Activated CD4-positive, CD25-positive, alpha-beta regulatory T cell treated with anti-CD3 and anti-CD28 coated beads, Interleukin-2, amount 50 U/mL, for 72 hours (primary cell): ENCODE data around the gene TBCEL.
"Not testable (repeated sequence)": the region's sequence is repeated elsewhere in the genome, so short reads cannot be mapped to it uniquely, and the experiment has no call there.

Experiments
- DNase-seq: peaks from one replicate; pipeline ENCODE4 v3.0.0; 2021

Gene TBCEL

DNA sequence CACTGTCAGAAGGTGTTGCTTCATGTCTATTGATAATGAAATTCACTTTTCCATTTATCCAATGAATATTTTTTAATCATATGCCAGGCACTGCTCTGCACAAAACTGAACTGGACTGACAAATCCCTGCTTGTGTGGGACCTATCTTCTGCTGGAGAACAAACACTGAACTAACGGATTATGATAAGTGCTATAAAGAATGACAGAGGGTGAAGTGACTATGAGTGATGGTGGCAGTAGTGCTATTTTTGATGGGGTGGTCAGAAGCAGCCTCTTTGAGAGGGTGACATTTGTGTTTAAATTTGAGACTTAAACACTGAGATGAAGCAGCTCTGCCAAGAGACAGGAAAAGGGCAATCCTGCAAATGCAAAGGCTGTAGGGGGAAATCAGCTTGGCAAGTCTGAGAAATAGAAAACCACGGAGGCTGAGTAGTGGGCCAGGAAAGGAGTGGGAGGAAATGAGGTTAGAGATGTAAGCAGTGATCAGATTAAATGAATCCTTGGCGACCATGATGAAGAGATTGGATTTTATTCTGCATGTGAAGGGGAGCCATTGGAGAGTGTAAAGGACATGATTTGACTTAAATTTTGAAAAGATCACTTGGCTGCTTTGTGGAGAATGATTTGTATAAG lies 6.0 kb downstream of the TBCEL start:
- DNase-seq = no peak

DNA sequence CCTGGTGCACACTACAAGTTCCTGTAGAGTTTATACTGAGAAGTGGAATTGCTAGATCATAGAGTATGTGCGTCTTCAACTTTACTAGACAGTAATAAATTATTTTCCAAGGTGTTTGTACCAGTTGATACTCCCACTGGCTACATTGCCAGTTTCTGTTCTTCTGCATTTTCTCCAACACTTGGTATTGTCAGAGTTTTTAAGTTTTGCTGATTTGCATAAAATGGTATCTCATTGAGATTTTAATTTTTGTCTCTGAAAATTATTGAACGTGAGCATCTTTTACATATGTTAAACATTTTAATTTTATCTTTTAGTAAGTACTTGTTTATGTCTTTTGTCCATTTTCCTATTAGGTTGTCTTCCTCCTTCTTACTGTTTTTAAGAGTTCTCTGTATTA lies 7.3 kb downstream of the TBCEL start:
- no peak for DNase-seq

DNA sequence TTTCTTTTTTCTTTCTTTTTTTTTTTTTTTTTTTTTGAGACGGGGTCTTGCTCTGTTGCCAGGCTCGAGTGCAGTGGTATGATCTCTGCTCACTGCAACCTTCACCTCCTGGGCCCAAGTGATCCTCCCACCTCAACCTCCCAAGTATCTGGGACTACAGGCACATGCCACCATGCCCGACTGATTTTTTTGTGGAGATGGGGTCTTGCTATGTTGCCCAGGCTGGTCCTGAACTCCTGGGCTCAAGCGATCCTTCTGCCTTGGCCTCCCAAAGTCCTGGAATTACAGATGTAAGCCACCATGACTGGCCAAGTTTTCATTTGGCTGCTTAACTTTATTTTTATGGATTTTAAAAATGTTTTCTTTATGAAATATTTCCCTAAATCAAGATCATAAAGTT lies 7.7 kb downstream of the TBCEL start:
- DNase-seq = not testable (repeated sequence)

DNA sequence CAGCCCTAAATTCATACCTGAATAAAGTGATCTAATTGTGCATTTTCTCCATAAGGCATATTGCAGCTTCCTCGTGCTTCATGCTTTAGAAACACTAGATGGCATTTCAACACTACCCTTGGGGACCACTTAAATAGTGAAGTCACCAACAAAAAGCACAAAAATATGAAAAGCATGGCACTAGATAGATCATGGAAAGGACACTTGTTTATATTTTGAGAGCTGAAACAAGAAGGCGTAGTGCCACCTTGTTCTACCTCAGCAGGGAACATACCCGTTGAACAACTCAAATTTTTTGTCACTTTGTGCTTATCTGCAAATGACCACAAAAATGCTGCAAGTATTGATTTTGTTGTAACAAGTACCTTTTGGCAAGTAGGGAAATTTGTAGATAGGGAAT lies 8.6 kb downstream of the TBCEL start:
- DNase-seq = no peak

DNA sequence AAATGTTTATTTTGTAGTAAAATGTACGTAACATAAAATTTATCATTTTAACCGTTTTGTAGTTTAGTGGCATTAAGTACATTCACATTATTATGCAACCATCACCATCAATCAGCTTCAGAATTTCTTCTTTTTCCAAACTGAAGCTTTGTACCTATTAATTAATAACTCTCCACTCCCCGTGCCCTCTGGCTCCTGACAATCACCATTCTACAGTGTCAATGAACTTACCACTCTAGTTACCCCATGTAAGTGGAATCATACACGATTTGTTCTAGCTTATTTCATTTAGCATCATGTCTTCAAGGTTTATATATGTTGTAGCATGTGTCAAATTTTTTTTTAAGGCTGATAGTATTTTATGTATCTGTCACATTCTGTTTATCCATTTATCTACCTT lies 9.7 kb downstream of the TBCEL start:
- DNase-seq = no peak

DNA sequence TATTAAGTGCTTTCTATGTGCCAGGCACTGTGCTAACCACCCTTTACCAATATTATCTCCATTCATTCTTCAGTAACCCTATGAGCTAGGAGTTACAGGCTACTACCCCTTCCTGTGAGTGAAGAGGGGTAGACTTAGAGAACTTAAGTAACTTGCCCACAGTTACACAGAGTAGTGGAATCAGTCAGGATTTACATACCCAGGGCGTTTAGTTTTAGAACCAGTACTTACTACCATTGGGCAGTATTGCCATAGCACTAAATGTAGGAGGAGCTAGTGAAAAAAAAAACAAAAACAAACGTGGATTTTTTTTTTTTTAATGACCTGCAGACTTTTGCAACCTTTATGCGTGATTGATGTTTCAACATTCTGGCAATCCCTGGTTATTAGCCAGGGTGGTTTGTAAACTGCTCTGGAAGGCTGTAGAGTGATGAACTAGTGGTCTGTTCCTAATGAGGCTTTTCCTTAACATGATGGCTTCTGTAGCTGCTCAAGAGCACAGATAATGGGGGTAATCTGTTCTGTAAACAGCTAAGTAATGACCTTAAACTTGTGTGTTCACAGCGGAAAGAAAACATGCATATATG lies 11.4 kb downstream of the TBCEL start:
- no peak for DNase-seq

DNA sequence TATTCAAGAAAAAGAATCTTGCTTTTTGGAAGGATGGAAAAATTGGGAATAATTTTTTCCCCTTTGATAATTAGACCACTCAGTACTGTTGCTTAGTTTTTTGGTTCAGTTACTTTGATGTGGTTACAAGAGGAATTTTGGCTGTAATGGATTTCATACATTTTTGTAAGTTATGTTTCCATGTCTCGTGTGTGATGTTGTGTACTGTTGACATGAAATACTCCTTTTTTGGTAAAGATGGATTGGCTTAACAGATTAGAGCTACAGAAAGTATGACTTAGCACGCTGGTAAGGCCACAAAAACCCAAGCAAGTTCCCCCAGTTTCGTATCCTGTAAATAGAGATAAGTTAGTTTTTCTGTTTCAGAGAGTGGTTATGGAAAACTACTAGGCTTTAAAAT lies 11.9 kb downstream of the TBCEL start:
- DNase-seq = no peak

DNA sequence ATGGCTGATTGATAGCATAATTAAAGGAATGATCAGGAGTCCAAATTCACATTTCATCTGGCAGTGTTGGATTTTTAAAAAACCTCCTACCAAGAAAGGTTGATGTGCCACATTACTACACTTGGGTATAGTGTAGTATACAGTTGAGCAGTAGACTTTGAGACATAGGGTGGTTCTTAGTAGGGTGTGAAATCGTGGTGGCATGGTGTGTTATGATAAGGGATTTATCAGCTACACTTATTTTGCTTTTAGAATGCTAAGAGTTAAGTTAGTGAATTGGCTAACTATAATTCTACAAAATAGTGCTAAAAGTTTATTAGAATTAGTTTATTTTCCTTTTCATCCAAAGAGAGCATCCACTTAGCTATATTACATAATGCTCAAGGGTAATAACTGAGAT lies 13.1 kb downstream of the TBCEL start:
- no peak for DNase-seq

DNA sequence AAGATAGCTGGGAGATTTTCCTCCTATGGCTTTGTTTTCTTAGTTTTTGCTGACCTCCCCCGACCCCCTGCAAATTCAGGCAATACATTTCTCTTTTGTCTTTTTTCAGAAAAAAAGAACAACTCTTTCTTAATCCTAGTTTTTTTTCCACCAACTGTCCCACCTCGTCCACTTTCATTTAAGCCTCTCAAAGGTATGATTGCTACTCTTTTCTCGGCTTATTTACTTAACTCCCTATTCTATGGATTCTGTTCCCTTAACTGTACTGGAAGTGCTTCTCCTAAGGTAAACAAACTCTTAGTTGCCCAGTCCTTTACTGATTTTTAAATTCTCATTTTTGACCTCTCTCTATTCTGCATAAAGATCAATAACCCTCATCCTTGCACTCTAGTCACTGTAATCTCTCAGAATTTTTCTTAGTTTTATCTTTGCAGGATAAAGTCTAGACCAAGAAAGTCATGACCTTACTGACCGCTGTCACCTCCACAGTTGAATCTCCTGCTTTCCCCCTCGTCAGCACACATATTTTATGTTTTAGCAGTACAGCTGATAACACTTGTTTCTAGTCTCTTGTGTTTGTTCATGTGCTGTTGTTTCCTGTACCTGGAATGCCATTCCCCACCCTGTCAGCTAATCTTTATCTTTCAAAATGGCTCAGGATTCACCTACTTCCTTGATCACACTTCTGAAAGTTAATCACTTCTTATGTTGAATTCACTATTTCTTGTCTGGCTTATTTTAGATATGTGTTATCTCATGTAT lies 14.9 kb downstream of the TBCEL start:
- no peak for DNase-seq

DNA sequence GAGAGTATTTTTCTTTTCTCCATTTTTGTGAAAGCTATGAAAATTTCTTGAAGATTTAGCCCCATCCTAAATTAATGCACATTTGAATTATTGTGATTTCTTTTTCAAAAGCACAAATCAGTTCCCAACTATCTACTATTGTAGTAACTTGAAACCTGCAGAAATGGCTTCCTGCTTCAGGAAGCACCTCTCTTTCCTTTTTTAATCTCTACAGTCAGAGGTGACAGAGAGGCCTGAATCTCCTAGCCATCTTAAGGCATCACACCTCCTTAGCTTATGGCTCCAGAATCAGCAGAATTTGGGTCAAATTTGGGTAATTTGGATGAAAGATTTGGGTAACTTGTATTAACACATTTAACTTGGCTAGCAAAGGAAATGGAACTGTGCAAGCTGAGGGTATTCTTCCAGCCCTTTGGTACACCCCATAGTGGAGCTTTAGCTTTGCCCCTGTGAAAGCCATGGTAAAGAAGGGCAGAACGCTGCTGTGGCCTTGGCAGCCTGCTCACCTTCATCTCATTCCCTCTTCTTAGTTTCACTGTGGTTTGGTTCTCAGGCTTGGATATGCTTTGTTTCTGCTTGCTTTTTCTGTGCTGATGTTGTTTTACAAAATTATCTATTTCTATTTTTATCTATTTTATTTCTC lies 16.2 kb downstream of the TBCEL start:
- no peak for DNase-seq

DNA sequence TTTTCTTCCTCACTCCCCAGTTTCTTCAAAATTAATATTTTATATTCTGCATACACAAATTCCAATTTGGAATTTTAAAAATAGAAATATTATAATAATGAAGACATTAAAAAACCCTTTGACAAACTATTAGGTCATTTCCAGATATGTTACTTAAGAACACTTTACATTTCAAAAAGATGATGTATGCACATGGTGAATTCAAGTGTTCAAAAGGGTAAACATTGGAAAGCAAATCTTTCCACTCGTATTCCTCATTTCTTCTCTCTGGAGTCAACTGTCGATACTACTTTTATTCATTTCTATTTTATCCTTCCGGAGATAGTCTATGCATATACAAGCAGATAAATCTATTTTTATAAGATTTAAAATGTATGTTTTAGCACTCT lies 16.7 kb downstream of the TBCEL start:
- DNase-seq = no peak

DNA sequence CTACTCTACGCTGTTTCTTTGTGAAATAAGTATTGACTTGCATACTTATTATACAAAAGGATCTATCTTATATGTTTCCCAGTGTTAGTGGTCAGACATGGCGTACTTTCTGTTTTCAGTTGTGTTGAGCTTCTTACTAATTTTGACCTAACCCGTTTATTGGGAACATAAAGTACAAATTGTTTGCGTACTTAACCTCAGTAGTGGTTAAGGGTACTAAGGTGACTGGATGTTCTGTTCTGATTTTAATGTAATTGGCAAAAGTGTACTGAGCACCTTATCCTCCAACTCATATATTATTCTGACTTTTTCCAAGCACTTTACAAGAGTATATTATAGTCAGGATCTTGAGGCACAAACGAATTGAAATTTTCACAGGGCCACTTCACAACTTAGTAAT lies 17.2 kb downstream of the TBCEL start:
- DNase-seq = no peak

DNA sequence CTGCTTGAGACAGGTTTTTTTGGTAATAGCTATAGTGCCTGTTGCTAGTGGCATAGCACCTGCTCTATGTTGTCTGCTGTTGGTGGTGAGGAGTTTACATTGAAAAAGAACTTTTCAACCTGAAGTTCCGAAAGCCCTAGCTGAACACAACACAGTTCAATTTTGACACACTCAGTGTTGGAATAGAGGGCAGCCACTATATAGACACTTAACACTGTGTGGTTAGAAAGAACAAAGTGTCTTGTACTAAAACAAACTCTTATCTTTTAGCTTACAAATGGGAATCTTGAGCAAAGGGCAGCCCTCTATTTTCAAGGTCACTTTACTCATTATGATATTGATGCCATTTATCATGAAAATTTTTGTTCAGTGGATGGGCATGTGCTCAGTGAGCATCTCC lies 18.4 kb downstream of the TBCEL start:
- no peak for DNase-seq

DNA sequence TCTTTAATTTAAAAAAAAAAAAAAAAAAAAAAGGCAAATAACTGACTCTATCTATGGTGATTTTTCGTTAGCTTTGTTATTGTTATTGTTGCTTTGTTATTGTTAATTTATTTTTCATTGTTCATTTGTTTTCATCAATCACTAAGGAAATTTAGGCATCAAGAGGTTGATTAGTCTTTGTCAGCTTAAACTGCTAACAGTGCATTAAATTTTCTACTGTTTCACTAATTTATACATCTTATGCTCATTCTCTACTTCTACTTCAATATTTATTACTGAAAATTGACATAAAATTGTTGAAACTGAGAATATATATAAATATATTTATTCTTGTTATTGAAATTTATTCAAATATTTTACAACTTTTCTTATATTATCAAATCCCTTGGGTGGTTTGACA lies 24.0 kb downstream of the TBCEL start:
- no peak for DNase-seq

DNA sequence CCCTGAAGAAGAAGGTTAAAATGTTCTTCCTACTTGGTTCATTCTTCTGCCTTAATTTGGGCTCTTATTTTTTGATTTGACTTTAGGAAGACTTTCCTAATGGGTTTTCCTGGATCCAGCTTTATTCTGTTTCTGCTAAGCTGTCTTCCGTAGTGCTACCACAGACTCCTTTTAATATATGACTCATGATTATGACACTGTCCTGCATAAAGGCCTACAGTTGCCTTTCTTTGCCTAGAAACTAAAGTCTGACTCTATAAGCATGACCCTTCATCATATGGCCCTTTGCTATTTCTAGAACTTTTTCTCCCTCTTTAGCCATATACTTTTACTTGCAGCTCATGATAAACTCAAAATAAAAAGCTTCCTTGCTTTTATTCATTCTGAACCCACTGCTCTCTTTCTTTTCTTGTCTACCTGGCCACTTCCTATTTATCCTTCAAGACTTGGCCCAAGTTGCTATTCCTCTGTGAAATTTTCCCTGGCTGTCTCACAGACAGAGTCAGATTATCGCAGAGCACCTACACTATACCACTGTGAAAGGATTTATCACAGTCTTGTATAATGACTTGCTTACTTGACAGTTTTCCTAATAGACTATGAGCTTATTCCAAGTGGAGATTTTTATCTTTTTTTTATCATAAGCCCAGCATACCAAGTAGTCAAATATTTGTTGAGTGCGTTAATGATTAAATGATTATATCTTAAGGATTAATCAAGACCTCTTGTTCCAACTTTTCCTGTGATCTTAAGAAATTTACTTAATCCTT lies 24.7 kb downstream of the TBCEL start:
- no peak for DNase-seq

DNA sequence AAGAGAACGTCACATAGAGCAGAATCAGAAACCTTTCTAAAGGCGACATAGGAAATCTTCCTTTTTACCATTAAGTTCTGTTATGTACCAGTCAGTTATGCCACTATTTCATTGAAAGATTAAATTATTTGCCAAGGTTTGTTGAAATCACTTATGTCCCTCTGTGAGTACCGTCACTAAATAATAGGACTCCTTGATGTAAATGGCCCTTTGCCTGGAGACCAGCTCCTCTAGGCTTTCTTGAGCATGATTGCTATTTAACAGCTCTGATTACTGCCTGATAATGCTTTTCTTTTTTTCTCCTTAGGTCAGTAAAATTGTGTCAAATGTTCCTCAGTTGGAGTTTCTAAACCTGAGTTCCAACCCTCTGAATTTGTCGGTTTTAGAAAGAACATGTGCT lies 29.3 kb downstream of the TBCEL start:
- no peak for DNase-seq

DNA sequence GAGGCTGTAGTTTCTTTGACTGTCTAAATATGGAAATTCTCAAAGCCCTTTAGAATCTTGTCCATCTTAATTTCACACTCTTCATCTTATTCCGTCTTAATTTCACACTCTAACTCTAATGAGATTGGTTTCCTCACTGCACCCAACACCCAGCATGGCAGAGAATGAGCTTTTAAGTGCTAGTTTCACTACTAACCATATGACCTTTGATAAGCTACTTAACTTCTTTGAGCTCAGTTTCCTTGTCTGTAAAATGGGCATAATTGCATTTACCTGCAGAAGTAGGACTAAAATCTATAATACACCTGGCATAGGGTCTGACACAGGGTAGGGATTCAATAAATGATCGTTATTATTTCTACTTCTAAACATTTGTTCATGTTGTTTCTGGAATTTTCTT lies 30.4 kb downstream of the TBCEL start:
- DNase-seq = no peak

DNA sequence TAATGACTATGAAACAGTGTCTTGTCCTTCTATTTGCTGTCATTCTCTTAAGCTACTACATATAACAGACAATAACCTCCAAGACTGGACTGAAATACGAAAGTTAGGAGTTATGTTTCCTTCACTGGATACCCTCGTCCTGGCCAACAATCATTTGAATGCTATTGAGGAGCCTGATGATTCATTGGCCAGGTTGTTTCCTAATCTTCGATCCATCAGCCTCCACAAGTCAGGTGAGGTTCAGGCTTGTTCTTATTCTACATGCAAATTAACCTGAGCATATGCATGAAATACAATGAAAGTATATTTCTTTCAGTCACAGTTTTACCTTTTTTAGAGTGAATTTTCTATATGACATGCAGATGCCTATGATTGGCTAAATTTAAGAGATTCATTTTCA lies 31.2 kb downstream of the TBCEL start:
- no peak for DNase-seq

DNA sequence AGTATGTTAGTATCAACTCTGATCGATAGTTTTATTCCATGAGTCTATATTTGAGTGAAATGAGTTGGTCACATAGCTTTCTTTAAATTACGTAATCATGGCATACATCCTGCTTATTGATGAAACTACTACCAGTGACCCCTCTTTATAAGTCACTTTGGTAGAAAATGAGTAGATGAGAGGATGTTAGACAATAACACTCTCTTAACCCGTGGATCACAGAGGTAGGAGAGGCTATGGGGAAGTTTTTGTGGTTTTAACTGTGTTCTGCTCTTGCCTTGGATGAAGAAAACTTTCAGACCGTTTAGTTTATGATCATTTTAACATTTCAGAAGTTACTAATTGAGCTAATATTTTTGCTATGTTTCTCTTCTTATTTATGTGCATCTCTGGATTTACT lies 34.0 kb downstream of the TBCEL start:
- no peak for DNase-seq

DNA sequence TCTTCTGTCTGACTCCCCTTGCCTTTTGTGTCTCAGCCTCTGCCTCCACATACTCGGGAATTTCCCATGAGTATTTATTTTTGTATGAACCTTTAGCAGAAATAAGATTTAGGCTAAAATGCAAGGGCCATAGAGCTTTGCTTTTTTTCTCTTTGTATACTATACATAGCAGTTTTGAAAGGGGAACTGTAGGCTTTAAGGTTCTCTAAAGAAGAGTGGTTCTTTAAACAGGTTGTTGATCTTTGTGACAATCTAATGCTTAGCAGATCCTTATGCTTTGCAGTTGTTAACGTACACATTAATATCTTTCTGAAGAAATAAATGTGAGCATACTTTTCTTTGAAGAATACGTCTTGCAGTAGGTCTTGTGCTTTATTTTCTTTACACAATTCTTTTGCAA lies 35.0 kb downstream of the TBCEL start:
- no peak for DNase-seq

DNA sequence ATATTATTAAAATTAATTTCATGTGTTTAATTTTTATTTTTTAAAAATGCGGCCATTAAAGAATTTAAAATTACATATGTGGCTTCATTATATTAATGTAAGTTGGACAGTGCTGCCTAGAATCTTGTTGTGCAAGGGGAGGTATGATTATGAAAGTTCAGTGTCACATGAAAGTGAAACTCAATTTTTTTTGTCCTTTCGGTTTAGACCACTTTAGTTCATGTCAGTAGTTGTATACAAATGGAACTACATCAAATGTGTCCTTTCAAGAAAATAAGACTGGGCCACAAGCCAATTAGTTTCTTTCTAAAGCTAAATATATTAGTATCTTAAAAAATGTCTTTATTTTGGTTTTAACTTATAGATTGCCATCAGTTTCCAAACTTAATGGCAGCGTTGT lies 35.7 kb downstream of the TBCEL start:
- no peak for DNase-seq

DNA sequence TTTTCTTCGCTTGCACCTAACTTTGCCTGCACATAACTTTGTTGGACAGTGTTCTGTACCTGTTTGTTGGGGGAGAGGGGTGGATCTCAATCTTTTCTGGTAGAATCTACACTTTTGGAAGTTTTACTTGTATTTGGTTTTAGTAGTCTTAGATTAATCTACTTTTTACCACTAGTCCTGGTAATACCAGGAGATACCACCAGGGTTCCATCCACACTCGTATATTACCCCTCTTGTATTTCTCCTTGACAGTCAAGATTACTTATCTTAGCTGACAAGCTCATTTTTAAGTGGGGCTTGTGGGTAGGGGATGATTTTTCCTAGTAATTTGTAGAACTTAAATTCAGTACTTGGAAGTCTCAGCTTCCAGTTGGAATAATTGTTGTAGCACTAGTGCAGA lies 39.8 kb downstream of the TBCEL start:
- DNase-seq = no peak

DNA sequence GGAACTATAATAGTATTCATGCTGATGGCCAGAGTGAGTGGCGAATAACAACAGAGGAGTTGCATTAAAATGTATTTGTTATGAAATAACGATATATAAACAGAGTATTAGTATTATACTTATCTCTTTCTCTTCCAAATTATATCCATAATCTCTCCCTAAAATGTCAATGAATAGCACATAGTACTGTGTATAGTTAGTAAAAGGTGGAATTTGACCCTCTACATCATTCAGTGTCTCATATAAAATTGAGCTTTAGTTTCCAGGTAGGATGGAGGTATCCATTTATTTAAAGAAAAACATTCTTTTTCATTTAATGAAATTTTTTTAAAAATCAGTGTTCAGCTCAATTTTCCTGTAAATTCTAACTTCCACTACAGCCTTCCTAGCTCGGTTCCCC lies 42.7 kb downstream of the TBCEL start:
- DNase-seq = no peak
